Glutamatergic neuron (in vitro differentiated cells): ENCODE measurements around the gene SIGLEC7. TPM values are rescaled to one million over a fixed set of nuclear protein-coding genes. Genes with fewer than 3 reads are reported as not detected.

Experiments
- DNase-seq: peaks from one replicate; pipeline ENCODE4 v3.0.0; 2022
- H3K27ac Mint-ChIP-seq: one replicate; pipeline ENCODE4 v1.8.0; 2020; ENCODE audit warnings: mild to moderate bottlenecking, mixed read lengths, inconsistent platforms; ENCODE audit not compliant: unreplicated experiment
- H3K27me3 Mint-ChIP-seq: one replicate; pipeline ENCODE4 v1.8.0; 2020; ENCODE audit warnings: mild to moderate bottlenecking, moderate library complexity, mixed read lengths, inconsistent platforms; ENCODE audit not compliant: unreplicated experiment
- H3K36me3 Mint-ChIP-seq: one replicate; pipeline ENCODE4 v1.8.0; 2020; ENCODE audit warnings: mild to moderate bottlenecking, mixed read lengths, inconsistent platforms; ENCODE audit not compliant: unreplicated experiment
- H3K4me1 Mint-ChIP-seq: one replicate; pipeline ENCODE4 v1.8.0; 2020; ENCODE audit warnings: mild to moderate bottlenecking, low read depth, mixed read lengths, inconsistent platforms; ENCODE audit not compliant: unreplicated experiment
- H3K4me3 Mint-ChIP-seq: one replicate; pipeline ENCODE4 v1.8.0; 2020; ENCODE audit warnings: mild to moderate bottlenecking, mixed read lengths, inconsistent platforms; ENCODE audit not compliant: unreplicated experiment
- H3K9me3 Mint-ChIP-seq: one replicate; pipeline ENCODE4 v1.8.0; 2020; ENCODE audit warnings: mild to moderate bottlenecking, moderate library complexity, mixed read lengths, inconsistent platforms; ENCODE audit not compliant: unreplicated experiment
- CTCF ChIP-seq: fragments of 200-600 bp; sonication (generic); IDR thresholded peaks from one replicate; pipeline ENCODE4 v1.5.0; 2021; ENCODE audit not compliant: partially characterized antibody, unreplicated experiment
- total RNA-seq: library from RNA; stranded (reverse); fragmentation: NEBNext Ultra II Directional; extraction: Animal tissue kit (Norgen Biotek cat#: 25700); gene quantifications from one replicate; pipeline ENCODE4 v1.2.1, GENCODE V29; 2021; ENCODE audit not compliant: unreplicated experiment

SIGLEC7 gene
- total RNA-seq, 1 donor from 2014 or later = not detected

- H3K4me1 Mint-ChIP-seq = peaks cover 7% of the 10 kb centered on the region
- H3K36me3 Mint-ChIP-seq = no peaks in the 10 kb centered on the region
- TF ChIP-seq CTCF = no peak
Measured at GRCh38 chr19:51122112-51122981, 19.8 kb upstream of the SIGLEC7 start.

GRCh38 chr19:51123381-51123800 lies 18.7 kb upstream of the SIGLEC7 start:
- Mint-ChIP-seq H3K36me3 (no peaks in the 10 kb centered on the region), H3K4me3 (no peak overlapping the region), H3K27me3 (peaks cover 5% of the 10 kb centered on the region), H3K27ac (no peak overlapping the region), H3K4me1 (peaks cover 7% of the 10 kb centered on the region), H3K9me3 (no peaks in the 10 kb centered on the region)
- no peak for TF ChIP-seq CTCF
- no peak for DNase-seq

More at GRCh38 chr19:51122112-51122981, 19.8 kb upstream of the SIGLEC7 start:
- H3K27me3 Mint-ChIP-seq = peaks cover 5% of the 10 kb centered on the region
- no peak for DNase-seq
- H3K27ac Mint-ChIP-seq = no peak overlapping the region
- no peaks in the 10 kb centered on the region for H3K9me3 Mint-ChIP-seq
- peak overlapping the region; percentile 15 for H3K4me3 Mint-ChIP-seq

GRCh38 chr19:51123802-51124201 lies 18.3 kb upstream of the SIGLEC7 start:
- Mint-ChIP-seq H3K27me3 (peaks cover 7% of the 10 kb centered on the region), H3K36me3 (no peaks in the 10 kb centered on the region), H3K4me3 (no peak overlapping the region), H3K4me1 (peaks cover 7% of the 10 kb centered on the region), H3K27ac (no peak overlapping the region), H3K9me3 (peaks cover 2% of the 10 kb centered on the region)
- no peak for TF ChIP-seq CTCF
- DNase-seq = no peak

- Mint-ChIP-seq H3K9me3 (peaks cover 2% of the 10 kb centered on the region), H3K27ac (no peak overlapping the region), H3K4me3 (no peak overlapping the region), H3K27me3 (peaks cover 7% of the 10 kb centered on the region), H3K4me1 (peaks cover 7% of the 10 kb centered on the region), H3K36me3 (no peaks in the 10 kb centered on the region)
- DNase-seq = no peak
- TF ChIP-seq CTCF = no peak
Measured at GRCh38 chr19:51124216-51124615, 17.9 kb upstream of the SIGLEC7 start.

- H3K36me3 Mint-ChIP-seq = no peaks in the 10 kb centered on the region
- H3K4me1 Mint-ChIP-seq = peaks cover 7% of the 10 kb centered on the region
- no peak for DNase-seq
- H3K27me3 Mint-ChIP-seq = peaks cover 8% of the 10 kb centered on the region
- H3K9me3 Mint-ChIP-seq = peaks cover 2% of the 10 kb centered on the region
- H3K4me3 Mint-ChIP-seq = no peak within 1 kb of the TSS
- no peak within 1 kb of the TSS for H3K27ac Mint-ChIP-seq
- TF ChIP-seq CTCF = no peak
Measured at GRCh38 chr19:51124729-51125128, 17.4 kb upstream of the SIGLEC7 start, which contains the start of gene SIGLEC9. Gene SIGLEC9 (plus strand): TSS chr19:51124906. CDS start chr19:51124975, 69 bp downstream.
